Suprapubic skin (tissue), 4 donors: Measurements from ENCODE around the gene NANOS3.

Experiments
- CTCF ChIP-seq, 2 donors: fragments of 200-600 bp in 1 of 2; fragments of 450-650 bp in 1 of 2; sonication (generic) in 1 of 2; IDR thresholded peaks; one replicate each; pipeline ENCODE4 v1.5.1; 2016 to 2019; ENCODE audit warnings: antibody characterized with exemption in 2 of 2, mild to moderate bottlenecking in 1 of 2, moderate library complexity in 1 of 2
- EP300 ChIP-seq: sonication (generic); formaldehyde crosslinking; IDR thresholded peaks from one replicate; pipeline ENCODE4 v1.6.1; 2017; ENCODE audit warnings: antibody characterized with exemption
- POLR2A ChIP-seq, 2 donors: fragments of 450-650 bp; IDR thresholded peaks; one replicate each; pipeline ENCODE4 v1.6.1; 2017; ENCODE audit warnings: antibody characterized with exemption in 2 of 2, mild to moderate bottlenecking in 2 of 2, moderate library complexity in 2 of 2
- POLR2AphosphoS5 ChIP-seq, 3 donors: sonication (generic); formaldehyde crosslinking; IDR thresholded peaks; one replicate each; pipeline ENCODE4 v1.6.1; 2017; ENCODE audit warnings: antibody characterized with exemption in 3 of 3

GRCh38 chr19:13831537-13832467, 45.1 kb upstream of the NANOS3 start:
- TF ChIP-seq CTCF (IDR thresholded peaks at IDR 0.05) (no peak), POLR2A (IDR thresholded peaks at IDR 0.05) (no peak), POLR2AphosphoS5 (IDR thresholded peaks at IDR 0.05) (no peak), EP300 (no peak)
